IPS DF 6.9 (cell line): ENCODE measurements around the gene FAM171A1.

Source experiments
- DNase-seq: peaks from one replicate; pipeline ENCODE4 v3.0.0-alpha.2; 2013; ENCODE audit warnings: low read depth, low spot score
- H3K27ac ChIP-seq: one replicate; pipeline ENCODE4 v1.5.1; 2013; ENCODE audit warnings: low read length, control low read depth
- H3K27me3 ChIP-seq: 2 replicates; pipeline ENCODE4 v1.6.1; 2013; ENCODE audit warnings: mild to moderate bottlenecking, low read length; ENCODE audit not compliant: control insufficient read depth, insufficient read depth
- H3K36me3 ChIP-seq: 2 replicates; pipeline ENCODE4 v1.6.1; 2013; ENCODE audit warnings: low read length; ENCODE audit not compliant: control insufficient read depth, insufficient read depth
- H3K4me1 ChIP-seq: 2 replicates; pipeline ENCODE4 v1.6.1; 2013; ENCODE audit warnings: low read length; ENCODE audit not compliant: control insufficient read depth, insufficient read depth
- H3K4me3 ChIP-seq: 2 replicates; pipeline ENCODE4 v1.5.1; 2013; ENCODE audit warnings: mild to moderate bottlenecking, low read length
- H3K9me3 ChIP-seq: 2 replicates; pipeline ENCODE4 v1.6.1; 2013; ENCODE audit warnings: low read length, inconsistent platforms; ENCODE audit not compliant: control insufficient read depth, insufficient read depth
- WGBS: extraction: QIAGEN DNeasy Blood & Tissue Kit; methylation state at CpG from one replicate; pipeline ENCODE4 v1.1.7; 2013; ENCODE audit warnings: mixed read lengths, missing lambda C conversion rate; ENCODE audit not compliant: insufficient read length, insufficient coverage; 5-methylcytosine and 5-hydroxymethylcytosine counted together

The FAM171A1 gene

GRCh38 chr10:15232279-15232678, 138.8 kb downstream of the FAM171A1 start:
- no CpG with 5 or more reads among the region's 8 CpGs for WGBS
- Histone ChIP-seq H3K36me3 (no peaks in the 10 kb centered on the region), H3K4me3 (no peak overlapping the region), H3K9me3 (no peaks in the 10 kb centered on the region), H3K27me3 (no peaks in the 10 kb centered on the region), H3K4me1 (no peaks in the 10 kb centered on the region), H3K27ac (no peak overlapping the region)
- no peak for DNase-seq

GRCh38 chr10:15231426-15231825, 139.7 kb downstream of the FAM171A1 start:
- no peak for DNase-seq
- no peak overlapping the region for H3K27ac ChIP-seq
- WGBS = no CpG with 5 or more reads among the region's 11 CpGs
- H3K4me3 ChIP-seq = no peak overlapping the region
- no peaks in the 10 kb centered on the region for H3K4me1 ChIP-seq
- no peaks in the 10 kb centered on the region for H3K36me3 ChIP-seq
- no peaks in the 10 kb centered on the region for H3K27me3 ChIP-seq
- no peaks in the 10 kb centered on the region for H3K9me3 ChIP-seq

GRCh38 chr10:15230257-15230656, 140.8 kb downstream of the FAM171A1 start:
- no CpG with 5 or more reads among the region's 3 CpGs for WGBS
- no peak for DNase-seq
- Histone ChIP-seq H3K4me3 (no peak overlapping the region), H3K27me3 (no peaks in the 10 kb centered on the region), H3K27ac (no peak overlapping the region), H3K9me3 (no peaks in the 10 kb centered on the region), H3K36me3 (no peaks in the 10 kb centered on the region), H3K4me1 (no peaks in the 10 kb centered on the region)

GRCh38 chr10:15229268-15229667, 141.8 kb downstream of the FAM171A1 start:
- Histone ChIP-seq H3K9me3 (no peaks in the 10 kb centered on the region), H3K27me3 (no peaks in the 10 kb centered on the region), H3K27ac (no peak overlapping the region), H3K4me1 (no peaks in the 10 kb centered on the region), H3K4me3 (no peak overlapping the region), H3K36me3 (no peaks in the 10 kb centered on the region)
- DNase-seq = no peak
- no CpG with 5 or more reads among the region's 4 CpGs for WGBS

- H3K4me1 ChIP-seq = no peaks in the 10 kb centered on the region
- DNase-seq = no peak
- no peak overlapping the region for H3K4me3 ChIP-seq
- H3K27me3 ChIP-seq = no peaks in the 10 kb centered on the region
- no CpG with 5 or more reads among the region's 8 CpGs for WGBS
- H3K27ac ChIP-seq = no peak overlapping the region
- no peaks in the 10 kb centered on the region for H3K9me3 ChIP-seq
- no peaks in the 10 kb centered on the region for H3K36me3 ChIP-seq
These were observed 142.7 kb downstream of the FAM171A1 start for GRCh38 chr10:15228426-15228825.

GRCh38 chr10:15227611-15228372, 143.3 kb downstream of the FAM171A1 start:
- no peaks in the 10 kb centered on the region for H3K9me3 ChIP-seq
- no peaks in the 10 kb centered on the region for H3K27me3 ChIP-seq
- H3K4me3 ChIP-seq = no peak overlapping the region
- no peak overlapping the region for H3K27ac ChIP-seq
- H3K4me1 ChIP-seq = no peaks in the 10 kb centered on the region
- H3K36me3 ChIP-seq = no peaks in the 10 kb centered on the region
- no peak for DNase-seq
- no CpG with 5 or more reads among the region's 5 CpGs for WGBS

GRCh38 chr10:15225511-15225910, 145.6 kb downstream of the FAM171A1 start:
- H3K27me3 ChIP-seq = no peaks in the 10 kb centered on the region
- no peaks in the 10 kb centered on the region for H3K4me1 ChIP-seq
- no peak overlapping the region for H3K27ac ChIP-seq
- no peaks in the 10 kb centered on the region for H3K9me3 ChIP-seq
- no CpG with 5 or more reads among the region's 10 CpGs for WGBS
- no peaks in the 10 kb centered on the region for H3K36me3 ChIP-seq
- DNase-seq = no peak
- H3K4me3 ChIP-seq = no peak overlapping the region

- Histone ChIP-seq H3K9me3 (no peaks in the 10 kb centered on the region), H3K36me3 (no peaks in the 10 kb centered on the region), H3K27ac (no peak overlapping the region), H3K27me3 (no peaks in the 10 kb centered on the region), H3K4me3 (no peak overlapping the region), H3K4me1 (no peaks in the 10 kb centered on the region)
- no peak for DNase-seq
- WGBS = no CpG with 5 or more reads among the region's 5 CpGs
These were observed 146.1 kb downstream of the FAM171A1 start for GRCh38 chr10:15224948-15225347.

- WGBS = no CpG with 5 or more reads among the region's 6 CpGs
- Histone ChIP-seq H3K4me1 (no peaks in the 10 kb centered on the region), H3K27ac (no peak overlapping the region), H3K4me3 (no peak overlapping the region), H3K9me3 (no peaks in the 10 kb centered on the region), H3K36me3 (no peaks in the 10 kb centered on the region), H3K27me3 (no peaks in the 10 kb centered on the region)
- no peak for DNase-seq
These were observed 147.9 kb downstream of the FAM171A1 start for GRCh38 chr10:15223174-15223573.

GRCh38 chr10:15222511-15222910, 148.6 kb downstream of the FAM171A1 start:
- DNase-seq = no peak
- no CpG with 5 or more reads among the region's 10 CpGs for whole genome bisulfite sequencing
- Histone ChIP-seq H3K4me3 (no peak overlapping the region), H3K27ac (no peak overlapping the region), H3K4me1 (no peaks in the 10 kb centered on the region), H3K9me3 (no peaks in the 10 kb centered on the region), H3K36me3 (no peaks in the 10 kb centered on the region), H3K27me3 (no peaks in the 10 kb centered on the region)

GRCh38 chr10:15220445-15220844, 150.6 kb downstream of the FAM171A1 start:
- H3K4me3 ChIP-seq = no peak overlapping the region
- no peaks in the 10 kb centered on the region for H3K36me3 ChIP-seq

More at GRCh38 chr10:15220445-15220844, 150.6 kb downstream of the FAM171A1 start:
- DNase-seq = no peak
- H3K27ac ChIP-seq = no peak overlapping the region
- no peaks in the 10 kb centered on the region for H3K9me3 ChIP-seq
- WGBS = no CpG with 5 or more reads among the region's 3 CpGs
- no peaks in the 10 kb centered on the region for H3K27me3 ChIP-seq
- no peaks in the 10 kb centered on the region for H3K4me1 ChIP-seq
